ENCODE data around the gene GNA14.

Gene GNA14

DNA sequence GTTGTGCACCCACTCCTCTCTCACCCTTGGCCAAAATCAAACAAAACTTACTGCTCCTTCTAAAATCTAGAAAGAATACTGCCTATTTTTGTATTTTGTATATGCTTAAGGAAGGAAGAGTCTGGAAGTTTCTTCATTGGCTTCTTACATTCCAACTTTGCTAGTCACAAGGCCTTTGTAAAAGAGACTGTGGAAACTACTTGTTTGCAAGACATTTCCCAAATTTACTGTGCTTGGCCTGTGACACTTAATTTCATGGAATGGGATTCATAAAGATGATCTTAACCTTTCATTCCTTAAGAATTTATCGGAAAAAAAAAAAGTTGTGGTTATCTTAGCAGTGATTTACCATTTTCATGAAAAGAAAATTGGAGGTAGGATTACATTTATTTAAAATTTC, 261.9 kb downstream of the GNA14 start:
- peak; percentile 82 for DNase-seq (ENCODE audit: low read depth)
- TF ChIP-seq, protein P1, sequence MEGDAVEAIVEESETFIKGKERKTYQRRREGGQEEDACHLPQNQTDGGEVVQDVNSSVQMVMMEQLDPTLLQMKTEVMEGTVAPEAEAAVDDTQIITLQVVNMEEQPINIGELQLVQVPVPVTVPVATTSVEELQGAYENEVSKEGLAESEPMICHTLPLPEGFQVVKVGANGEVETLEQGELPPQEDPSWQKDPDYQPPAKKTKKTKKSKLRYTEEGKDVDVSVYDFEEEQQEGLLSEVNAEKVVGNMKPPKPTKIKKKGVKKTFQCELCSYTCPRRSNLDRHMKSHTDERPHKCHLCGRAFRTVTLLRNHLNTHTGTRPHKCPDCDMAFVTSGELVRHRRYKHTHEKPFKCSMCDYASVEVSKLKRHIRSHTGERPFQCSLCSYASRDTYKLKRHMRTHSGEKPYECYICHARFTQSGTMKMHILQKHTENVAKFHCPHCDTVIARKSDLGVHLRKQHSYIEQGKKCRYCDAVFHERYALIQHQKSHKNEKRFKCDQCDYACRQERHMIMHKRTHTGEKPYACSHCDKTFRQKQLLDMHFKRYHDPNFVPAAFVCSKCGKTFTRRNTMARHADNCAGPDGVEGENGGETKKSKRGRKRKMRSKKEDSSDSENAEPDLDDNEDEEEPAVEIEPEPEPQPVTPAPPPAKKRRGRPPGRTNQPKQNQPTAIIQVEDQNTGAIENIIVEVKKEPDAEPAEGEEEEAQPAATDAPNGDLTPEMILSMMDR (conservative IDR thresholded peaks at IDR 0.05; ENCODE audit: low read length) = no peak

DNA sequence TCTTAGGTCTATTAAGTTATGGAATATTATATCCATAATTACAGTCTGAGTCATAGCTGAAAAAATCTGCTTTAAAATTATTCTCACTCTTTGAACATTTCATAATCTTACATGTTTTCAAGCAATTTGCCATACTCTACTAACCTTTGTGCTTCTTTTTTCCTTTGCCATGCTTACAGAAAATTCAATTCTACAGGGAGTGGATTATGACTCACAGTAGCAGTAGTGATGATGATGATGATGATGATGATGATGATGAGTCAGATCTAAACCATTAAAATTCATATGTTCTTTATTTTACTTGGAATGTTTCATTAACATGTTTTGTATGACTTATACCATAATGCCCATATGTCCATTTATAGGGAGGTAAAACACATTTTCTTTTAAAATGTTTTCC, 263.7 kb downstream of the GNA14 start:
- TF ChIP-seq, protein P1 (conservative IDR thresholded peaks at IDR 0.05; ENCODE audit: low read length) = no peak
- H3K4me3 ChIP-seq (ENCODE audit: low read length) = no peak overlapping the region
- DNase-seq (ENCODE audit: low read depth) = peak; percentile 57

More for the DNA sequence above, 261.9 kb downstream of the GNA14 start:
- H3K4me3 ChIP-seq (ENCODE audit: low read length) = no peak overlapping the region

DNA sequence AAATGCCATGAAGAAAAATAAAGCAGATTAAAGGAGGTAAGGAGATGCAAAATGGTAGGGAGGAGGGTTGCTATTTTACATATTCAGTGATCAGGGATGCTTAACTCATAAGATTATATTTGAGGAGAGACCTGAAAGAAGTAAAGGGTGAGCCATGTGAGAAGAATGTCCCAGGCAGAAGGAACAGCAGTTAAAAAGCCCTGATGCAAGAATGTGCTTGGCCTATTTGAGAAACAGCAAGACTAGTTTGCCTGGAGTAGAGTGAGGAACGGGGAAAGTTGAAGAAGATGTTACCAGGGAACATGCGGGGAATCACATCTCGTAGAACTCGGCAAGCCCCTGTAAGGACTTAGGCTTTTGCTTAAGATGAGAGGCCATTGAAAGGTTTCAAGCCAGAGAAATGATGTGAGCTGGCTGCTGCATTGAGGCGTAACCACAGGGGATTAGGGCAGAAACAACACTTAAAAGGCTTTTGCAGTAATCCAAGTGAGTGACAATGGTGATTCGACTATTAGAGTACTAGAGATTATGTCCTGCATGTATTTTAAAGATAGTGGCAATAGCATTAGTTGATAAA, 272.1 kb downstream of the GNA14 start:
- TF ChIP-seq, protein P1 (conservative IDR thresholded peaks at IDR 0.05; ENCODE audit: low read length) = no peak
- H3K4me3 ChIP-seq (ENCODE audit: low read length) = no peak overlapping the region
- peak; percentile 30 for DNase-seq (ENCODE audit: low read depth)

DNA sequence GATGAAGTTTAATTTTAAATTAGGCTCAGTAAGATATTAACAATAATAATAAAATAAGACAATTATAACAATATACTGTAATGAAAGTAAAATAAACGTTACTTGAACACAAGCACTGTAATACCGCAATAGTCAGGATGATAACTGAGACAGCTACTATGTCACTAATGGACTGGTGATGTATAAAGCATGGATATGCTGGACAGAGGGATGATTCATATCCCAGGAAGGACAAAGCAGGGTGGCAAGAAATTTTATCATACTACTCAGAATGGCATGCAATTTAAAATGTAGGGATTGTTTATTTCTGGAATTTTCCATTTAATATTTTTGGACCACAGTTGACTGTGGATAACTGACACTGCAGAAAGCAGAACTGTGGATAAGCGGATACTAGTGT, 273.9 kb downstream of the GNA14 start:
- no peak for DNase-seq (ENCODE audit: low read depth)

More for the DNA sequence above, 273.9 kb downstream of the GNA14 start:
- H3K4me3 ChIP-seq (ENCODE audit: low read length) = no peak overlapping the region
- TF ChIP-seq, protein P1 (conservative IDR thresholded peaks at IDR 0.05; ENCODE audit: low read length) = no peak

All from AG10803 (cell line).